Endothelial cell of umbilical vein (primary cell): Measurements from ENCODE around the gene VEPH1. TPM values are rescaled to one million over a fixed set of nuclear protein-coding genes. Genes with fewer than 3 reads are reported as not detected.

Experiments used
- BruUV-seq: library from RNA; stranded (reverse); fragments of 400-500 nt; replicated peaks from 2 replicates; lab custom pipeline; 2021; lab: Mats Ljungman, UMichigan
- CTCF ChIA-PET: fragments of 300-600, 350-600 bp; sonication (Branson Sonifier 250); formaldehyde crosslinking; loops from one replicate; lab custom pipeline; 2021; ENCODE audit warnings: antibody characterized with exemption, inconsistent platforms; lab: Charles Lee
- POLR2A ChIA-PET: fragments of 300-600, 350-600 bp; sonication (Branson Sonifier 250); formaldehyde crosslinking; loops from one replicate; lab custom pipeline; 2021; ENCODE audit warnings: antibody characterized with exemption, inconsistent platforms; lab: Charles Lee
- DNase-seq: peaks from one replicate; pipeline ENCODE4 v3.0.0-alpha.2; 2011; ENCODE audit warnings: low read depth, low spot score
- FAIRE-seq: peaks from 2 replicates; lab custom pipeline; 2011; peaks lifted over from hg19 to GRCh38; lab: Jason Lieb, UNC
- H2AFZ ChIP-seq: 2 replicates; pipeline ENCODE4 v1.6.0; 2012; ENCODE audit warnings: low read depth, low read length, control low read depth, inconsistent platforms
- H3K27ac ChIP-seq: 2 replicates; pipeline ENCODE4 v1.5.1; 2011; ENCODE audit warnings: low read depth, mild to moderate bottlenecking, control low read depth, low read length, moderate library complexity; ENCODE audit not compliant: insufficient read depth
- H3K27me3 ChIP-seq, 2 experiments: 2 replicates each; pipeline versions ENCODE4 v1.6.0 to v1.6.1; 2011; ENCODE audit warnings: low read length in 2 of 2, mixed read lengths in 1 of 2; ENCODE audit not compliant: control insufficient read depth in 2 of 2, insufficient read depth in 2 of 2
- H3K36me3 ChIP-seq, 2 experiments: 2 replicates in 1 of 2; 3 replicates in 1 of 2; pipeline ENCODE4 v1.5.1; 2011; ENCODE audit warnings: low read length in 2 of 2, mild to moderate bottlenecking in 1 of 2, moderate library complexity in 1 of 2; ENCODE audit not compliant: control insufficient read depth in 2 of 2, insufficient read depth in 2 of 2; ENCODE audit errors: extremely low read depth in 1 of 2
- H3K4me1 ChIP-seq: 3 replicates; pipeline ENCODE4 v1.5.1; 2011; ENCODE audit warnings: mild to moderate bottlenecking, low read length; ENCODE audit not compliant: control insufficient read depth, insufficient read depth; ENCODE audit errors: extremely low read depth
- H3K4me2 ChIP-seq: 2 replicates; pipeline ENCODE4 v1.6.1; 2011; ENCODE audit warnings: low read length, control low read depth, mixed read lengths; ENCODE audit not compliant: insufficient read depth
- H3K4me3 ChIP-seq, 3 experiments: fragments of 200-600 bp in 1 of 3; sonication (generic), shearing (Covaris generic) in 1 of 3; replicated peaks in 1 of 3; 2 replicates each; pipeline ENCODE4 v1.5.1; 2011 to 2016; ENCODE audit warnings: control low read depth in 3 of 3, low read length in 3 of 3, mild to moderate bottlenecking in 2 of 3, inconsistent platforms in 1 of 3, low read depth in 1 of 3, moderate library complexity in 1 of 3; ENCODE audit not compliant: insufficient read depth in 1 of 3
- H3K79me2 ChIP-seq: 2 replicates; pipeline ENCODE4 v1.6.0; 2012; ENCODE audit warnings: low read length, inconsistent platforms; ENCODE audit not compliant: control insufficient read depth, insufficient read depth
- H3K9ac ChIP-seq: replicated peaks from 2 replicates; pipeline ENCODE3; 2011; ENCODE audit warnings: low read length, control low read depth; ENCODE audit not compliant: insufficient read depth; ENCODE audit errors: extremely low read depth
- H3K9me1 ChIP-seq: replicated peaks from 3 replicates; pipeline ENCODE4 v1.6.0; 2011; ENCODE audit warnings: mild to moderate bottlenecking, low read length; ENCODE audit not compliant: control insufficient read depth, insufficient read depth; ENCODE audit errors: extremely low read depth
- H3K9me3 ChIP-seq: replicated peaks from 2 replicates; pipeline ENCODE4 v1.5.1; 2012; ENCODE audit warnings: low read length, inconsistent platforms; ENCODE audit not compliant: control insufficient read depth, insufficient read depth
- H4K20me1 ChIP-seq: replicated peaks from 2 replicates; pipeline ENCODE3; 2011; ENCODE audit warnings: mild to moderate bottlenecking, low read length; ENCODE audit not compliant: control insufficient read depth, insufficient read depth; ENCODE audit errors: extremely low read depth
- CTCF ChIP-seq, 2 donors: IDR thresholded peaks; 1 replicate in 1 of 2; 2 replicates in 1 of 2; pipeline ENCODE4 v1.5.1; 2011; ENCODE audit warnings: low read length in 2 of 2, mild to moderate bottlenecking in 2 of 2, moderate library complexity in 2 of 2, control low read depth in 1 of 2, inconsistent platforms in 1 of 2, low read depth in 1 of 2; ENCODE audit not compliant: insufficient read depth in 1 of 2; ENCODE audit errors: extremely low read depth in 1 of 2
- EZH2 ChIP-seq: IDR thresholded peaks from 2 replicates; pipeline ENCODE4 v1.6.1; 2012; ENCODE audit warnings: borderline replicate concordance, low read depth, mild to moderate bottlenecking, moderate library complexity, low read length, inconsistent platforms; ENCODE audit not compliant: severe bottlenecking
- FOS ChIP-seq: IDR thresholded peaks from 2 replicates; pipeline ENCODE4 v1.6.1; 2011; ENCODE audit warnings: mild to moderate bottlenecking, low read length, moderate library complexity, borderline replicate concordance; ENCODE audit not compliant: insufficient read depth
- GATA2 ChIP-seq: IDR thresholded peaks from 2 replicates; pipeline ENCODE4 v1.7.0; 2011; ENCODE audit warnings: low read depth, mild to moderate bottlenecking, moderate library complexity, mixed read lengths, low read length; ENCODE audit not compliant: insufficient read length, insufficient read depth
- JUN ChIP-seq: IDR thresholded peaks from 2 replicates; pipeline ENCODE4 v1.6.1; 2011; ENCODE audit warnings: borderline replicate concordance, low read depth; ENCODE audit not compliant: insufficient read length, insufficient read depth
- MAX ChIP-seq: IDR thresholded peaks from 2 replicates; pipeline ENCODE4 v1.6.1; 2011; ENCODE audit not compliant: insufficient read depth, insufficient read length
- MYC ChIP-seq: IDR thresholded peaks from one replicate; pipeline ENCODE4 v1.6.1; 2011; ENCODE audit warnings: mild to moderate bottlenecking, low read depth, low read length
- POLR2A ChIP-seq: IDR thresholded peaks from 2 replicates; pipeline ENCODE4 v1.6.1; 2012; ENCODE audit warnings: low read depth, mild to moderate bottlenecking, control low read depth, low read length
- POLR2AphosphoS5 ChIP-seq: IDR thresholded peaks from 2 replicates; pipeline ENCODE4 v1.6.1; 2012; ENCODE audit warnings: low read depth, mild to moderate bottlenecking, control low read depth, low read length, moderate library complexity; ENCODE audit not compliant: insufficient read depth
- dilution Hi-C: fragments of 300-500 bp; cut with MboI; formaldehyde crosslinking; loops from one replicate; pipeline ENCODE4 v1.15.0; 2019; ENCODE audit warnings: low sequenced_read_pairs; ENCODE audit not compliant: extremely low pct_ligation_motif_present
- intact Hi-C: fragments of 100-400 bp; cut with micrococcal nuclease; formaldehyde crosslinking; loops from one replicate; pipeline ENCODE4 v1.10.0; 2022
- polyA plus RNA-seq, 4 experiments: library from polyadenylated mRNA; depleted of rRNA in 3 of 4; stranded (reverse) in 3 of 4; unstranded in 1 of 4; fragments of >200 nt; gene quantifications; 2 replicates each; pipeline versions ENCODE4 v1.2.1 to v1.2.3, GENCODE V29; 2011 to 2012; ENCODE audit warnings: missing spikeins in 1 of 4
- total RNA-seq: library from RNA; stranded (reverse); gene quantifications from 2 replicates; pipeline ENCODE4 v1.2.3, GENCODE V29; 2021

VEPH1 gene
- total and polyA plus RNA-seq, 2 donors (not counting 3 experiments of a cell fraction or from before 2014, with no cell fraction given) = 42.9 to 136 TPM

- TF ChIP-seq JUN (no peak), FOS (peak; percentile 4), POLR2A (no peak), POLR2AphosphoS5 (no peak)
- Histone ChIP-seq H4K20me1 (no peaks in the 10 kb centered on the region), H3K27me3 (no peaks in the 10 kb centered on the region), H2AFZ (no peak overlapping the region), H3K9ac (peak overlapping the region; percentile 99), H3K4me3 (peak overlapping the region; percentile 2 to 96 (median 86)), H3K36me3 (no peaks in the 10 kb centered on the region), H3K4me2 (peak overlapping the region; percentile 97), H3K79me2 (peaks cover 67% of the 10 kb centered on the region), H3K4me1 (peaks cover 74% of the 10 kb centered on the region), H3K9me1 (no peaks in the 10 kb centered on the region), H3K27ac (peak overlapping the region; percentile 100), H3K9me3 (no peaks in the 10 kb centered on the region)
- intact Hi-C loops = loop anchor here (1.0 to 5.0 kb wide), 5 partner anchors 249 to 979 kb away; partner anchors contain the start of genes CCNL1 and SHOX2
- DNase-seq = peak; percentile 71
- no TSS peak for BruUV-seq
- CTCF ChIA-PET = interaction anchor here (1.0 to 7.3 kb wide), 17 partner anchors 8 to 1000 kb away, joined by 3 to 457 read pairs (median 9); partner anchors contain the start of gene VEPH1
- dilution Hi-C loops = no loop called here
- no peak for FAIRE-seq
- POLR2A ChIA-PET = interaction anchor here (1.0 to 2.6 kb wide), 5 partner anchors 8 to 371 kb away, joined by 4 to 23 read pairs (median 5); partner anchors contain the start of genes CCNL1 and PTX3
These were observed 28.1 kb upstream of the VEPH1 start for GRCh38 chr3:157531301-157531660.

- dilution Hi-C loops = no loop called here
- ChIA-PET POLR2A (interaction anchor here (2.6 kb wide), 1 partner anchor 42 kb away, joined by 23 read pairs; no protein-coding TSS in a partner anchor), CTCF (interaction anchor here (1.0 to 7.3 kb wide), 10 partner anchors 8 to 329 kb away, joined by 3 to 457 read pairs (median 16); no protein-coding TSS in a partner anchor)
- Histone ChIP-seq H4K20me1 (no peaks in the 10 kb centered on the region), H3K27me3 (no peaks in the 10 kb centered on the region), H3K79me2 (peaks cover 72% of the 10 kb centered on the region), H3K36me3 (no peaks in the 10 kb centered on the region), H3K27ac (peak overlapping the region; percentile 100), H3K4me3 (peak overlapping the region in 2 of 3 experiments; percentile 86 to 96), H3K4me1 (peaks cover 74% of the 10 kb centered on the region), H2AFZ (no peak overlapping the region), H3K9me3 (no peaks in the 10 kb centered on the region), H3K4me2 (peak overlapping the region; percentile 97), H3K9me1 (no peaks in the 10 kb centered on the region), H3K9ac (peak overlapping the region; percentile 99)
- FAIRE-seq (no peak), DNase-seq (peak; percentile 58)
- peak; percentile 51 for TF ChIP-seq FOS
- TF ChIP-seq MAX = no peak
- no peak for TF ChIP-seq GATA2
- no peak for TF ChIP-seq CTCF (IDR thresholded peaks at IDR 0.05; ENCODE audit: extremely low read depth in 1 of 2, insufficient read depth in 1 of 2, low read depth in 1 of 2, low read length in 2 of 2)
- no peak for TF ChIP-seq POLR2A
- TF ChIP-seq JUN = peak; percentile 8
- no peak for TF ChIP-seq EZH2
- peak; percentile 25 for TF ChIP-seq POLR2AphosphoS5
- no peak for TF ChIP-seq MYC
- intact Hi-C loops = loop anchor here (1.0 to 5.0 kb wide), 5 partner anchors 248 to 978 kb away; partner anchors contain the start of genes CCNL1 and SHOX2
- no TSS peak for BruUV-seq
These were observed 27.6 kb upstream of the VEPH1 start for GRCh38 chr3:157530637-157531300.
